OCI-LY3 (cell line): ENCODE results near the gene ZC3H12C.

Experiments
- H2AFZ ChIP-seq: fragments of 200-600, 300-600 bp; shearing (Covaris generic); 2 replicates; pipeline ENCODE4 v1.6.0; 2014; ENCODE audit warnings: antibody characterized with exemption, low read depth, low read length
- H3K27ac ChIP-seq: fragments of 200-600, 300-600 bp; sonication (generic); 2 replicates; pipeline ENCODE4 v1.5.1; 2014; ENCODE audit warnings: mild to moderate bottlenecking, low read length, moderate library complexity, mixed read lengths
- H3K27me3 ChIP-seq: fragments of 200-600, 300-600 bp; sonication (generic); 2 replicates; pipeline ENCODE4 v1.6.1; 2014; ENCODE audit warnings: low read depth, low read length, mixed read lengths
- H3K36me3 ChIP-seq: fragments of 200-600, 300-600 bp; sonication (generic); replicated peaks from 2 replicates; pipeline ENCODE3; 2014; ENCODE audit warnings: low read depth, low read length, mixed read lengths
- H3K4me1 ChIP-seq: fragments of 300-600, 200-600 bp; sonication (generic); 2 replicates; pipeline ENCODE4 v1.6.1; 2014; ENCODE audit warnings: low read length, mixed read lengths
- H3K4me2 ChIP-seq: fragments of 200-600, 300-600 bp; sonication (generic); 2 replicates; pipeline ENCODE4 v1.6.1; 2014; ENCODE audit warnings: low read length, mixed read lengths
- H3K4me3 ChIP-seq: fragments of 300-600, 200-600 bp; sonication (generic); 2 replicates; pipeline ENCODE4 v1.5.1; 2014; ENCODE audit warnings: antibody characterized with exemption, mild to moderate bottlenecking, low read length, moderate library complexity
- H3K79me2 ChIP-seq: fragments of 300-600, 200-600 bp; shearing (Covaris generic); 2 replicates; pipeline ENCODE4 v1.6.1; 2014; ENCODE audit warnings: mild to moderate bottlenecking, low read length, mixed read lengths
- H3K9ac ChIP-seq: fragments of 300-600, 200-600 bp; shearing (Covaris generic); 2 replicates; pipeline ENCODE4 v1.6.0; 2014; ENCODE audit warnings: mild to moderate bottlenecking, low read length, moderate library complexity
- H3K9me3 ChIP-seq: fragments of 200-600, 300-600 bp; shearing (Covaris generic); 2 replicates; pipeline ENCODE4 v1.6.1; 2014; ENCODE audit warnings: low read length, mixed read lengths; ENCODE audit not compliant: insufficient read depth
- H4K20me1 ChIP-seq: fragments of 200-600, 300-600 bp; sonication (generic); 2 replicates; pipeline ENCODE4 v1.6.1; 2016; ENCODE audit warnings: low read length, mixed read lengths; ENCODE audit not compliant: insufficient read depth
- CTCF ChIP-seq: fragments of 200-600, 300-600 bp; sonication (generic); IDR thresholded peaks from 2 replicates; pipeline ENCODE4 v1.5.1; 2014; ENCODE audit warnings: antibody characterized with exemption, low read length, low read depth
- EZH2phosphoT487 ChIP-seq: fragments of 200-600 bp; shearing (Covaris generic); IDR thresholded peaks from 2 replicates; pipeline ENCODE4 v1.6.1; 2018; ENCODE audit warnings: antibody characterized with exemption, mixed run types, low read depth

The ZC3H12C gene

GRCh38 chr11:110126936-110127335 is 33.7 kb downstream of the ZC3H12C start:
- Histone ChIP-seq H2AFZ (no peak overlapping the region), H3K27ac (no peak overlapping the region), H3K4me3 (no peak overlapping the region), H3K4me1 (peaks cover 15% of the 10 kb centered on the region), H3K27me3 (no peaks in the 10 kb centered on the region), H3K79me2 (no peaks in the 10 kb centered on the region), H4K20me1 (peaks cover 15% of the 10 kb centered on the region; the same call in 1 of the 2 replicates), H3K36me3 (peaks cover 6% of the 10 kb centered on the region), H3K4me2 (no peak overlapping the region), H3K9me3 (no peaks in the 10 kb centered on the region), H3K9ac (no peak overlapping the region)
- TF ChIP-seq EZH2phosphoT487: no peak
- TF ChIP-seq CTCF: no peak

GRCh38 chr11:110128161-110128560 is 35.0 kb downstream of the ZC3H12C start:
- Histone ChIP-seq H3K4me1 (peaks cover 4% of the 10 kb centered on the region), H3K4me2 (no peak overlapping the region), H3K9ac (no peak overlapping the region), H3K9me3 (no peaks in the 10 kb centered on the region), H3K27ac (no peak overlapping the region), H4K20me1 (peaks cover 9% of the 10 kb centered on the region; the same call in 1 of the 2 replicates), H2AFZ (no peak overlapping the region), H3K27me3 (no peaks in the 10 kb centered on the region), H3K4me3 (no peak overlapping the region), H3K36me3 (peaks cover 6% of the 10 kb centered on the region), H3K79me2 (no peaks in the 10 kb centered on the region)
- TF ChIP-seq CTCF (no peak), EZH2phosphoT487 (no peak)

GRCh38 chr11:110130642-110131238 is 37.5 kb downstream of the ZC3H12C start:
- Histone ChIP-seq H3K27me3 (no peaks in the 10 kb centered on the region), H3K4me2 (no peak overlapping the region), H3K79me2 (no peaks in the 10 kb centered on the region), H3K9ac (no peak overlapping the region), H4K20me1 (0 out of 2 replicates have a peak, but pooled peaks cover 3% of the 10 kb centered on the region), H3K4me3 (no peak overlapping the region), H3K9me3 (no peaks in the 10 kb centered on the region), H3K27ac (no peak overlapping the region), H3K36me3 (no peaks in the 10 kb centered on the region), H2AFZ (no peak overlapping the region), H3K4me1 (no peaks in the 10 kb centered on the region)
- TF ChIP-seq CTCF (no peak), EZH2phosphoT487 (no peak)

- no peak overlapping the region for H3K9ac ChIP-seq
- no peak for TF ChIP-seq EZH2phosphoT487
Measured at GRCh38 chr11:110131386-110132123, 38.4 kb downstream of the ZC3H12C start.

More at GRCh38 chr11:110131386-110132123, 38.4 kb downstream of the ZC3H12C start:
- Histone ChIP-seq H3K36me3 (peaks cover under 1% of the 10 kb centered on the region), H3K4me3 (no peak overlapping the region), H2AFZ (no peak overlapping the region), H4K20me1 (0 out of 2 replicates have a peak, but pooled peaks cover 3% of the 10 kb centered on the region), H3K27me3 (no peaks in the 10 kb centered on the region), H3K79me2 (no peaks in the 10 kb centered on the region), H3K4me1 (no peaks in the 10 kb centered on the region), H3K27ac (no peak overlapping the region), H3K4me2 (no peak overlapping the region), H3K9me3 (no peaks in the 10 kb centered on the region)
